DOHH2 (cell line): ENCODE results near the gene SLC6A20.

Experiments
- H3F3A ChIP-seq: fragments of 200-600 bp; sonication (generic), shearing (Covaris generic); 2 replicates; pipeline ENCODE4 v1.6.0; 2016; ENCODE audit warnings: antibody characterized with exemption, mild to moderate bottlenecking; ENCODE audit not compliant: control insufficient read depth, insufficient read depth
- H3K27ac ChIP-seq: fragments of 200-600 bp; sonication (generic); 2 replicates; pipeline ENCODE4 v1.5.1; 2014; ENCODE audit warnings: low read depth, mild to moderate bottlenecking, low read length, moderate library complexity
- H3K27me3 ChIP-seq: fragments of 200-600 bp; sonication (generic); 2 replicates; pipeline ENCODE4 v1.6.1; 2014; ENCODE audit warnings: mild to moderate bottlenecking, low read length, mixed read lengths; ENCODE audit not compliant: control insufficient read depth
- H3K36me3 ChIP-seq: fragments of 200-600 bp; sonication (generic); 2 replicates; pipeline ENCODE4 v1.6.1; 2014; ENCODE audit warnings: mild to moderate bottlenecking, low read length, moderate library complexity, mixed read lengths; ENCODE audit not compliant: control insufficient read depth
- H3K4me1 ChIP-seq: fragments of 200-600 bp; sonication (generic); 2 replicates; pipeline ENCODE4 v1.6.1; 2014; ENCODE audit warnings: mild to moderate bottlenecking, low read length, mixed read lengths; ENCODE audit not compliant: control insufficient read depth
- H3K4me2 ChIP-seq: fragments of 200-600 bp; sonication (generic); 2 replicates; pipeline ENCODE4 v1.6.0; 2014; ENCODE audit warnings: mild to moderate bottlenecking, low read length, moderate library complexity
- H3K4me3 ChIP-seq: fragments of 200-600 bp; sonication (generic); 2 replicates; pipeline ENCODE4 v1.5.1; 2014; ENCODE audit warnings: mild to moderate bottlenecking, low read length, mixed read lengths
- H3K79me2 ChIP-seq: fragments of 200-600 bp; sonication (generic); 2 replicates; pipeline ENCODE4 v1.6.1; 2014; ENCODE audit warnings: mild to moderate bottlenecking, low read length, mixed read lengths; ENCODE audit not compliant: control insufficient read depth
- H3K9me2 ChIP-seq: fragments of 200-600 bp; sonication (generic); replicated peaks from 2 replicates; pipeline ENCODE4 v1.6.1; 2014; ENCODE audit warnings: mild to moderate bottlenecking, low read length, mixed read lengths; ENCODE audit not compliant: control insufficient read depth
- H3K9me3 ChIP-seq: fragments of 200-600 bp; sonication (generic); 2 replicates; pipeline ENCODE4 v1.6.1; 2014; ENCODE audit warnings: antibody characterized with exemption, low read length, mixed read lengths; ENCODE audit not compliant: control insufficient read depth, insufficient read depth
- H4K20me1 ChIP-seq: fragments of 200-600 bp; sonication (generic); 2 replicates; pipeline ENCODE4 v1.6.0; 2014; ENCODE audit warnings: low read depth, mild to moderate bottlenecking, antibody characterized with exemption, low read length, moderate library complexity; ENCODE audit not compliant: control insufficient read depth, insufficient read depth
- EZH2phosphoT487 ChIP-seq: fragments of 200-600 bp; sonication (generic); IDR thresholded peaks from 2 replicates; pipeline ENCODE4 v1.6.1; 2017; ENCODE audit warnings: borderline replicate concordance, mild to moderate bottlenecking, antibody characterized with exemption, low read length, moderate library complexity, mixed read lengths
- TF ChIP-seq, protein P1 (sequence below): fragments of 200-600 bp; sonication (generic); IDR thresholded peaks from one replicate; pipeline ENCODE4 v1.5.1; 2014; ENCODE audit warnings: antibody characterized with exemption, mild to moderate bottlenecking, low read depth, low read length; ENCODE audit not compliant: poor library complexity, severe bottlenecking

SLC6A20 gene

DNA sequence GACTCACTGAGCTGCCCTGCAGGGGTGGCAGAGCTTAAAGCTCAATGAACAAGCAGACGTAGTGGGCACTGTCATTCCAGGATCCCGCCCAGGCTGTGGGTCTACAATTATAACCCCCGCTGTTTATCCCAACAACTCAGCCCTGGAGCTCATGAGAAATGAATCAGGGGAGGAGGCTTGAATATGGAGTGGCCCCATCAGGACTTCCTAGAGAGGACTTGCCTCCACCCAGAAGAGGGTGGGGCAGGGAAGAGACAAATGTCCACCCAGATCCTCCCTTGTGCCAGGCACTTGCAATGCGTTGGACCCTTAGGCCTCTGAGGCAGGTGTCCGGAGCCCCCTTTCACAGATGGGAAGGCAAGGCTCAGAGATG is 33.0 kb downstream of the SLC6A20 start:
- no peak overlapping the region for H3K4me3 ChIP-seq
- no peak overlapping the region for H3K27ac ChIP-seq
- H3K4me2 ChIP-seq: no peak overlapping the region
- no peaks in the 10 kb centered on the region for H3K36me3 ChIP-seq
- no peaks in the 10 kb centered on the region for H3K79me2 ChIP-seq
- no peaks in the 10 kb centered on the region for H3K9me2 ChIP-seq
- H3K27me3 ChIP-seq: peaks cover 3% of the 10 kb centered on the region
- H3K4me1 ChIP-seq: no peaks in the 10 kb centered on the region
- no peaks in the 10 kb centered on the region for H3K9me3 ChIP-seq
- H4K20me1 ChIP-seq: no peaks in the 10 kb centered on the region
- H3F3A ChIP-seq: no peaks in the 10 kb centered on the region
- TF ChIP-seq EZH2phosphoT487: no peak
- TF ChIP-seq, protein P1, sequence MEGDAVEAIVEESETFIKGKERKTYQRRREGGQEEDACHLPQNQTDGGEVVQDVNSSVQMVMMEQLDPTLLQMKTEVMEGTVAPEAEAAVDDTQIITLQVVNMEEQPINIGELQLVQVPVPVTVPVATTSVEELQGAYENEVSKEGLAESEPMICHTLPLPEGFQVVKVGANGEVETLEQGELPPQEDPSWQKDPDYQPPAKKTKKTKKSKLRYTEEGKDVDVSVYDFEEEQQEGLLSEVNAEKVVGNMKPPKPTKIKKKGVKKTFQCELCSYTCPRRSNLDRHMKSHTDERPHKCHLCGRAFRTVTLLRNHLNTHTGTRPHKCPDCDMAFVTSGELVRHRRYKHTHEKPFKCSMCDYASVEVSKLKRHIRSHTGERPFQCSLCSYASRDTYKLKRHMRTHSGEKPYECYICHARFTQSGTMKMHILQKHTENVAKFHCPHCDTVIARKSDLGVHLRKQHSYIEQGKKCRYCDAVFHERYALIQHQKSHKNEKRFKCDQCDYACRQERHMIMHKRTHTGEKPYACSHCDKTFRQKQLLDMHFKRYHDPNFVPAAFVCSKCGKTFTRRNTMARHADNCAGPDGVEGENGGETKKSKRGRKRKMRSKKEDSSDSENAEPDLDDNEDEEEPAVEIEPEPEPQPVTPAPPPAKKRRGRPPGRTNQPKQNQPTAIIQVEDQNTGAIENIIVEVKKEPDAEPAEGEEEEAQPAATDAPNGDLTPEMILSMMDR: no peak

DNA sequence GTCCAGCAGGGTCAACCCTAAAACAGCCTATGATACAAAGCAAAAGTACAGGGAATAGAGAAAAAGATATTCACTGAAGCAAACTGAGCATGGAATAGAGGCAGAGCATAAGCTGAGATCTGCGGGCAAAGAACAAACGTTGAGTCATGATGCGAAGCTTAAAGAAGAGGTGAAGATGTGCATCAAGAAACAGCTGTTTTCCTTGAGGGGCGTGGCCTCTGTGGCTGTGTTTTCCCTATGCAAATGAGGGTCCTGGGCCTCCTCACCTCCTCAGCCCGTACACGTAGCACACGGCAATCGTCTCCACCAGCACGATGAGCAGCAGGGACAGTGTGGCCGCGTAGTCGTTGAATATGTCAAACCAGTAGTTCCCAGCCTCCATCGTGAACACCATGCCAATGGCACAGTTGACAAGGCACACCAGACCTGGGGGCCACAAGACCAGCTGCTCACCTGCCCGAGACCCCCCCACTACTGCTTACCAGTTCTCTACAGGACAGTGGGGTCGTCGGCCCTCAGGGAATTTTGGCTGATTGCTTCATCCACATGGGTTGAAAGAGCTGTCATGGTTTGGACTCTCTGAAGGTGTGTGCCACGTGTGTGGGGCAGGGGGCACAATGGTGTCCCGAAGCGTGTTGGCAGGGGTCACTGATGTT is 33.6 kb downstream of the SLC6A20 start:
- Histone ChIP-seq H3K27ac (no peak overlapping the region), H3K36me3 (no peaks in the 10 kb centered on the region), H3K4me1 (no peaks in the 10 kb centered on the region), H3K79me2 (no peaks in the 10 kb centered on the region), H3K4me3 (no peak overlapping the region), H3K9me3 (no peaks in the 10 kb centered on the region), H3K9me2 (no peaks in the 10 kb centered on the region), H3K4me2 (no peak overlapping the region), H3K27me3 (no peaks in the 10 kb centered on the region; the same call in 1 of the 2 replicates), H4K20me1 (no peaks in the 10 kb centered on the region), H3F3A (no peaks in the 10 kb centered on the region)
- TF ChIP-seq, protein P1: no peak
- no peak for TF ChIP-seq EZH2phosphoT487

DNA sequence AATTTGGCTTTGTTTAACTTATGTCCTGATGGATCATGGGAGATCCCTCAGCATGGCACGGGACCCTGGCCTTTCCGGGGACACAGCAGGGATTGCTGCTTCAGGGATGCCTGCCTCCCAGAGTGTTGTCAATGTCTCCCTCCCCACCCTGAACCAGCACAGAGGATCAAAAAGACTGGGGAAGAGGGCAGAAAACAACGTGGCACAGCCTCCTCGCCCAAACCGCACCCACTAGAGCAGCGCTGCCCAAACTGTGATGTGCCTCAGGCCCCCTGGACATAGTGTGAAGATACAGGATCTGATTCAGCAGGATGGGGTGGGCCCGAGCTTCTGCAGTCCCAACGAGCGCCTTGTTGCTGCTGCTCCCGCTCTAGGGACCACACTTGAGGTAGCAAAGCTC is 34.5 kb downstream of the SLC6A20 start:
- no peaks in the 10 kb centered on the region for H3K4me1 ChIP-seq
- H3K9me3 ChIP-seq: no peaks in the 10 kb centered on the region
- no peaks in the 10 kb centered on the region for H3F3A ChIP-seq
- H3K36me3 ChIP-seq: no peaks in the 10 kb centered on the region
- H3K9me2 ChIP-seq: no peaks in the 10 kb centered on the region
- no peak overlapping the region for H3K27ac ChIP-seq
- H3K27me3 ChIP-seq: no peaks in the 10 kb centered on the region; the same call in 1 of the 2 replicates
- H3K4me3 ChIP-seq: no peak overlapping the region
- no peak overlapping the region for H3K4me2 ChIP-seq
- no peaks in the 10 kb centered on the region for H4K20me1 ChIP-seq
- TF ChIP-seq EZH2phosphoT487: no peak
- TF ChIP-seq, protein P1: no peak
- no peaks in the 10 kb centered on the region for H3K79me2 ChIP-seq
